Activated CD8-positive, alpha-beta memory T cell treated with anti-CD3 and anti-CD28 coated beads, Interleukin-2, amount 50 U/mL, for 24 hours (primary cell): ENCODE data around the gene TRMT10B.
A peak's percentile ranks its signal among the peaks of the same experiment; 100 is the strongest.
"Not testable (repeated sequence)": the region's sequence is repeated elsewhere in the genome, so short reads cannot be mapped to it uniquely, and the experiment has no call there.

Source experiments
- DNase-seq: peaks from one replicate; pipeline ENCODE4 v3.0.0-alpha.2; 2020; ENCODE audit errors: extremely low read depth

The TRMT10B gene

GRCh38 chr9:37751186-37751585 lies 2.4 kb upstream of the TRMT10B start:
- DNase-seq: no peak

GRCh38 chr9:37751704-37752103 lies 1.9 kb upstream of the TRMT10B start:
- not testable (repeated sequence) for DNase-seq

- DNase-seq: not testable (repeated sequence)
Measured at GRCh38 chr9:37752112-37752511, 1.5 kb upstream of the TRMT10B start.

GRCh38 chr9:37752642-37753488 lies 740 bp upstream of the TRMT10B start:
- DNase-seq: no peak

- DNase-seq: no peak
Measured at GRCh38 chr9:37758747-37759146, 5.1 kb downstream of the TRMT10B start.

GRCh38 chr9:37760416-37761161 lies 7.0 kb downstream of the TRMT10B start:
- no peak for DNase-seq

GRCh38 chr9:37761511-37761910 lies 7.9 kb downstream of the TRMT10B start:
- DNase-seq: no peak

- DNase-seq: not testable (repeated sequence)
Measured at GRCh38 chr9:37765263-37765662, 11.7 kb downstream of the TRMT10B start.

- no peak for DNase-seq
Measured at GRCh38 chr9:37769306-37769705, 15.7 kb downstream of the TRMT10B start.

GRCh38 chr9:37769995-37770394 lies 16.4 kb downstream of the TRMT10B start:
- DNase-seq: no peak

- DNase-seq: no peak
Measured at GRCh38 chr9:37775216-37775919, 21.8 kb downstream of the TRMT10B start.

GRCh38 chr9:37776328-37776727 lies 22.7 kb downstream of the TRMT10B start:
- DNase-seq: no peak

GRCh38 chr9:37778534-37778933 lies 24.9 kb downstream of the TRMT10B start:
- no peak for DNase-seq

GRCh38 chr9:37784291-37784615 lies 30.6 kb downstream of the TRMT10B start:
- DNase-seq: no peak

- DNase-seq: peak; percentile 79
Measured at GRCh38 chr9:37784616-37785483, 31.2 kb downstream of the TRMT10B start, which contains the start of gene EXOSC3. Gene EXOSC3, minus strand, starts transcription at chr9:37785064. Its CDS starts 20 bp downstream, at chr9:37785044.

- DNase-seq: no peak
Measured at GRCh38 chr9:37787059-37787458, 33.5 kb downstream of the TRMT10B start.

- DNase-seq: no peak
Measured at GRCh38 chr9:37788332-37788731, 34.7 kb downstream of the TRMT10B start.

- no peak for DNase-seq
Measured at GRCh38 chr9:37790096-37790495, 36.5 kb downstream of the TRMT10B start.

GRCh38 chr9:37792122-37792521 lies 38.5 kb downstream of the TRMT10B start:
- DNase-seq: no peak

- no peak for DNase-seq
Measured at GRCh38 chr9:37796232-37796631, 42.6 kb downstream of the TRMT10B start.

GRCh38 chr9:37798677-37799076 lies 45.1 kb downstream of the TRMT10B start:
- no peak for DNase-seq
